Activated B cell treated with CpG ODN at 0.5 μM for 24 hours (primary cell): ENCODE measurements around the gene TMEM132D. TPM values are rescaled to one million over a fixed set of nuclear protein-coding genes. Genes with fewer than 3 reads are reported as not detected.

Source experiments
- ATAC-seq: fragments of 200-7000 bp; cut with Tn5 transposase; one replicate; pipeline ENCODE4 v1.10.0; 2021; ENCODE audit warnings: low read depth, mild to moderate bottlenecking, moderate library complexity
- CTCF ChIA-PET: fragments of 350-600 bp; sonication (Branson Sonifier 250); formaldehyde crosslinking; loops from one replicate; lab custom pipeline; 2021; ENCODE audit warnings: antibody characterized with exemption; lab: Charles Lee
- POLR2A ChIA-PET: fragments of 350-600 bp; sonication (Branson Sonifier 250); formaldehyde crosslinking; loops from one replicate; lab custom pipeline; 2021; ENCODE audit warnings: antibody characterized with exemption; lab: Charles Lee
- DNase-seq: peaks from one replicate; pipeline ENCODE4 v3.0.0; 2022
- H3K27ac Mint-ChIP-seq: one replicate; pipeline ENCODE4 v1.8.0; 2020; ENCODE audit warnings: mixed read lengths
- H3K27me3 Mint-ChIP-seq: one replicate; pipeline ENCODE4 v1.8.0; 2021; ENCODE audit warnings: mixed read lengths
- H3K36me3 Mint-ChIP-seq: one replicate; pipeline ENCODE4 v1.8.0; 2021; ENCODE audit warnings: low read depth, mixed read lengths
- H3K4me1 Mint-ChIP-seq: one replicate; pipeline ENCODE4 v1.8.0; 2021; ENCODE audit warnings: mixed read lengths
- H3K4me3 Mint-ChIP-seq: one replicate; pipeline ENCODE4 v1.8.0; 2020; ENCODE audit warnings: mild to moderate bottlenecking, mixed read lengths
- H3K9me3 Mint-ChIP-seq: one replicate; pipeline ENCODE4 v1.8.0; 2020; ENCODE audit warnings: mixed read lengths
- intact Hi-C: fragments of 100-400 bp; cut with micrococcal nuclease; formaldehyde crosslinking; loops from one replicate; pipeline ENCODE4 v1.15.1; 2024
- total RNA-seq: library from RNA; stranded (reverse); gene quantifications from 2 replicates; pipeline ENCODE4 v1.2.3, GENCODE V29; 2022
- TF ChIP-seq, protein P1 (sequence below): fragments of 200-600 bp; IDR thresholded peaks from one replicate; pipeline ENCODE4 v1.8.0; 2022; ENCODE audit warnings: antibody characterized with exemption, mild to moderate bottlenecking

TMEM132D gene
- total RNA-seq, 1 donor from 2014 or later, result not detected

DNA sequence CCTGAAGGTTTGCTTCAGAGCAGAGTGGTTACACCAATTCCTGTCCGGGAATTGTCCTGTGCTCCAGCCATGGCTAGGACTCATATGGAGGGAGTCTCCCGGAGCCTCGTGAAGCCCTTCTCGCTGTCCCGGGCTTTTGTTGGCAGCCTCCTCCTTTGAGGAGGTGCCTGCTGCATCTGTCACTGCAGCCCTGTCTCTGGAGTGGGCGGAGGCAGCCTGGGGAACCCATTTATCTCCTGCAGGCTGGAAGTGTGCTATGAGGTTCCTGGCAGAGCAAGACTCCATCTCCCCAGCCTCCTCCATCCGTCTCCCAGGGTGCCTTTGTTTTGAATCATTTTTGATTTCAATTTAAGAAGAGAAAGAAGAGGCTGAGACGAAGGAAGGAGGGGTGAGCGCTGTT lies 695.3 kb downstream of the TMEM132D start:
- CTCF ChIA-PET, result no interaction called here
- H3K9me3 Mint-ChIP-seq, result no peaks in the 10 kb centered on the region
- ATAC-seq (no peak), DNase-seq (no peak)
- no peaks in the 10 kb centered on the region for H3K36me3 Mint-ChIP-seq
- intact Hi-C loops, result no loop called here
- no peak overlapping the region for H3K4me3 Mint-ChIP-seq
- no peaks in the 10 kb centered on the region for H3K4me1 Mint-ChIP-seq
- POLR2A ChIA-PET, result no interaction called here
- no peak overlapping the region for H3K27ac Mint-ChIP-seq
- TF ChIP-seq, protein P1, sequence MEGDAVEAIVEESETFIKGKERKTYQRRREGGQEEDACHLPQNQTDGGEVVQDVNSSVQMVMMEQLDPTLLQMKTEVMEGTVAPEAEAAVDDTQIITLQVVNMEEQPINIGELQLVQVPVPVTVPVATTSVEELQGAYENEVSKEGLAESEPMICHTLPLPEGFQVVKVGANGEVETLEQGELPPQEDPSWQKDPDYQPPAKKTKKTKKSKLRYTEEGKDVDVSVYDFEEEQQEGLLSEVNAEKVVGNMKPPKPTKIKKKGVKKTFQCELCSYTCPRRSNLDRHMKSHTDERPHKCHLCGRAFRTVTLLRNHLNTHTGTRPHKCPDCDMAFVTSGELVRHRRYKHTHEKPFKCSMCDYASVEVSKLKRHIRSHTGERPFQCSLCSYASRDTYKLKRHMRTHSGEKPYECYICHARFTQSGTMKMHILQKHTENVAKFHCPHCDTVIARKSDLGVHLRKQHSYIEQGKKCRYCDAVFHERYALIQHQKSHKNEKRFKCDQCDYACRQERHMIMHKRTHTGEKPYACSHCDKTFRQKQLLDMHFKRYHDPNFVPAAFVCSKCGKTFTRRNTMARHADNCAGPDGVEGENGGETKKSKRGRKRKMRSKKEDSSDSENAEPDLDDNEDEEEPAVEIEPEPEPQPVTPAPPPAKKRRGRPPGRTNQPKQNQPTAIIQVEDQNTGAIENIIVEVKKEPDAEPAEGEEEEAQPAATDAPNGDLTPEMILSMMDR, result no peak
- no peaks in the 10 kb centered on the region for H3K27me3 Mint-ChIP-seq

DNA sequence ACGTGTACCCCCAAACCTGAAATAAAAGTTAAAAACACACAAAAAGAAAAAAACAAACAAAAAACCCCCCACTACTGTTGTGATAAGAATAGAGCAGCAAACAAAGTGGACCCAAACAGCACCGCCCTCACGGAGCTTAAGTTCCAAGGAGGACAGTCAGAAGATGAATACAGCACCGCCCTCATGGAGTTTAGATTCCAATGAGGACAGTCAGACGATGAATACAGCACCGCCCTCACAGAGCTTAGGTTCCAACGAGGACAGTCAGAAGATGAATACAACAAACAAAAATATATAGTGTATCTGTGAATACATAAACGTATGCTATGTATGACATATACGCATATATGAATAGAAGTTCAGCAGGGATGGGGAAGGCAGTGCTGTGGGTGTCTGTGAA lies 696.7 kb downstream of the TMEM132D start:
- no peak overlapping the region for H3K27ac Mint-ChIP-seq
- no peaks in the 10 kb centered on the region for H3K27me3 Mint-ChIP-seq
- DNase-seq (no peak), ATAC-seq (no peak)
- ChIA-PET CTCF (no interaction called here), POLR2A (no interaction called here)
- TF ChIP-seq, protein P1, result no peak
- intact Hi-C loops, result no loop called here
- H3K36me3 Mint-ChIP-seq, result no peaks in the 10 kb centered on the region
- no peak overlapping the region for H3K4me3 Mint-ChIP-seq
- no peaks in the 10 kb centered on the region for H3K4me1 Mint-ChIP-seq
- no peaks in the 10 kb centered on the region for H3K9me3 Mint-ChIP-seq

DNA sequence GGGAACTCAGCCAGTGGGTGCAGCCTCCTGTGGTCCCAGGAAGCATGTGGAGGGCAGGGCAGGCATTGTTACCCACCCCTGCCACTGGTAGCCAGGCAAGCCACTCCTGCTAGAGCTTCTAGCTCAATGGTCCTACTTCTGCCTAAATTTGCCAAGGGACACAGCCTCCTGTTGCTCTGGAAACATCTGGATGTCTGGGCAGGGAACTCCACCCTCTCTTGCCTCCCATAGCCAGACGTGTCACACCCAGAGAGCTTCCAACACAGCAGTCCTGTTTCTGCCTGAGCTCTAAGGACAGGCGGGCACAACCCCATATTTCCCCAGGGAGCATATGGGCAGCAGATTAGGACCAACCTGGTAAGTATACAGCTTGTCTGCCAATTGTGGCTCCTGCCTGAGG lies 700.4 kb downstream of the TMEM132D start:
- no peak for DNase-seq
- ATAC-seq, result no peak
- Mint-ChIP-seq H3K4me1 (no peaks in the 10 kb centered on the region), H3K36me3 (no peaks in the 10 kb centered on the region), H3K27ac (no peak overlapping the region), H3K27me3 (peaks cover 2% of the 10 kb centered on the region), H3K9me3 (no peaks in the 10 kb centered on the region), H3K4me3 (no peak overlapping the region)
- intact Hi-C loops, result no loop called here
- TF ChIP-seq, protein P1, result no peak
- CTCF ChIA-PET, result no interaction called here
- POLR2A ChIA-PET, result no interaction called here

DNA sequence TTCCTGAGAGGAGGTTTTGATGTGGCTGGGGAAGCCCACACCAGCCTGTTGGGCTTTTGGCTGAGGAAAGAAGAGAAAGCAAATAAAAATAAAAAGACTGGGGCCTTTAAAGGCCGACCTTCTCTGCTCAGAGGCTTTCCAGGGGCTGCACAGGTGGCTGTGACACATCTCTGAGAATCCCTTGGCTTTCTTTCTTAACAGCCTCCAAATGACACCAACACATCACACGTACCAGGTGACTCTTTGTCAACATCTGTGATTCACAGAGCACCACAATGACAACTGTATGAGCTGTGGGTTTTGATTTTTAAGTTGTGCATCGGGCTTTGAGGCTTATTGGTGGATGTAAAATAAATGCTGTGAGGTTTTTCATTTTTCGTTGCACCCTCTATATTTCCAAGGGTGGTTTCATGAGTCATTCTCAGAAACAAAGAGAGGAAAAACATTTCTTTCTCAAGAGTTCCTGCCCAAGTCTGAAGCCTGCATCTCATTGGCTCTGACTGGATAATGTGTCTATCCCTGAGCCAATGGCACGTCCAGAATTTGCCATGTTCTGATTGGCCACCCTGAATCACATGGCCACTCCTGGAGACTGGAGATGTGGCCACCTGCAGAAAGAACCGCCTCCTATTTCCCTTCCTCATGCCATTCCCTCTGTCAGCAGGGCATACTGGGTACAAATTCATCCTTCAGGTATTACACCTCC lies 701.6 kb downstream of the TMEM132D start:
- no peak overlapping the region for H3K4me3 Mint-ChIP-seq
- H3K27ac Mint-ChIP-seq, result no peak overlapping the region
- ATAC-seq (no peak), DNase-seq (no peak)
- no peaks in the 10 kb centered on the region for H3K36me3 Mint-ChIP-seq
- H3K9me3 Mint-ChIP-seq, result no peaks in the 10 kb centered on the region
- TF ChIP-seq, protein P1, result no peak
- CTCF ChIA-PET, result no interaction called here
- intact Hi-C loops, result no loop called here
- H3K27me3 Mint-ChIP-seq, result peaks cover 2% of the 10 kb centered on the region
- H3K4me1 Mint-ChIP-seq, result no peaks in the 10 kb centered on the region
- POLR2A ChIA-PET, result no interaction called here

GRCh38 chr12:129201029-129201428 lies 702.8 kb downstream of the TMEM132D start:
- Mint-ChIP-seq H3K4me3 (no peak overlapping the region), H3K27me3 (peaks cover 2% of the 10 kb centered on the region), H3K27ac (no peak overlapping the region), H3K36me3 (no peaks in the 10 kb centered on the region), H3K4me1 (no peaks in the 10 kb centered on the region), H3K9me3 (no peaks in the 10 kb centered on the region)
- ChIA-PET CTCF (no interaction called here), POLR2A (no interaction called here)
- ATAC-seq (no peak), DNase-seq (no peak)
- TF ChIP-seq, protein P1, result no peak
- intact Hi-C loops, result no loop called here
